Spleen (tissue), 11 donors: ENCODE results near the gene CDC25C. TPM values are rescaled to one million over a fixed set of nuclear protein-coding genes. Genes with fewer than 3 reads are reported as not detected.

Experiments
- DNase-seq: peaks from one replicate; pipeline ENCODE4 v3.0.0-alpha.2; 2020
- H3K27ac ChIP-seq, 8 donors: fragments of 200-600 bp; sonication (generic) in 7 of 8; 1 replicate in 4 of 8; 2 replicates in 4 of 8; pipeline versions ENCODE4 v1.5.0 to v1.8.0; 2016 to 2021; ENCODE audit warnings: inconsistent platforms in 4 of 8, mild to moderate bottlenecking in 4 of 8, moderate library complexity in 1 of 8
- H3K27me3 ChIP-seq, 7 donors: fragments of 200-600 bp; sonication (generic) in 6 of 7; replicated peaks in 1 of 7; 1 replicate in 4 of 7; 2 replicates in 3 of 7; pipeline versions ENCODE4 v1.5.0 to v1.8.0; 2016 to 2021; ENCODE audit warnings: inconsistent platforms in 3 of 7, mild to moderate bottlenecking in 1 of 7
- H3K36me3 ChIP-seq, 6 donors: fragments of 200-600 bp; sonication (generic) in 5 of 6; 1 replicate in 4 of 6; 2 replicates in 2 of 6; pipeline versions ENCODE4 v1.5.0 to v1.8.0; 2016 to 2021; ENCODE audit warnings: inconsistent platforms in 2 of 6
- H3K4me1 ChIP-seq, 6 donors: fragments of 200-600 bp; sonication (generic) in 5 of 6; 1 replicate in 3 of 6; 2 replicates in 3 of 6; pipeline versions ENCODE4 v1.5.0 to v1.8.0; 2016 to 2021; ENCODE audit warnings: inconsistent platforms in 3 of 6
- H3K4me3 ChIP-seq, 8 donors: fragments of 200-600 bp; sonication (generic) in 7 of 8; 1 replicate in 4 of 8; 2 replicates in 4 of 8; pipeline versions ENCODE4 v1.5.0 to v1.8.0; 2016 to 2021; ENCODE audit warnings: inconsistent platforms in 4 of 8, mild to moderate bottlenecking in 4 of 8, moderate library complexity in 2 of 8
- H3K9me3 ChIP-seq, 8 donors: fragments of 200-600 bp; sonication (generic) in 7 of 8; 1 replicate in 4 of 8; 2 replicates in 4 of 8; pipeline versions ENCODE4 v1.5.0 to v1.8.0; 2016 to 2021; ENCODE audit warnings: inconsistent platforms in 4 of 8
- CTCF ChIP-seq, 11 experiments: fragments of 200-600 bp in 7 of 11; fragments of 450-650 bp in 4 of 11; sonication (generic) in 4 of 11; IDR thresholded peaks in 8 of 11; conservative IDR thresholded peaks in 3 of 11; 1 replicate in 7 of 11; 2 replicates in 4 of 11; pipeline versions ENCODE4 v1.4.0 to v1.8.0; 2016 to 2021; ENCODE audit warnings: antibody characterized with exemption in 11 of 11, inconsistent platforms in 4 of 11, mild to moderate bottlenecking in 1 of 11
- POLR2A ChIP-seq, 3 donors: fragments of 450-650 bp; IDR thresholded peaks; one replicate each; pipeline ENCODE4 v1.5.1; 2017; ENCODE audit warnings: antibody characterized with exemption in 3 of 3, mild to moderate bottlenecking in 1 of 3
- POLR2AphosphoS5 ChIP-seq, 3 donors: sonication (generic); formaldehyde crosslinking; IDR thresholded peaks; one replicate each; pipeline ENCODE4 v1.5.1; 2017; ENCODE audit warnings: antibody characterized with exemption in 3 of 3
- WGBS, 5 donors: extraction: QIAGEN DNeasy Blood & Tissue Kit in 3 of 5; methylation state at CpG; one replicate each; pipeline versions ENCODE4 v1.1.5 to v1.1.7; 2013 to 2018; 5-methylcytosine and 5-hydroxymethylcytosine counted together
- intact Hi-C: fragments of 100-400 bp; cut with DNase I; formaldehyde crosslinking; loops from one replicate; pipeline ENCODE4 v1.15.0; 2023; ENCODE audit warnings: low total_unique reads
- polyA plus RNA-seq, 3 donors: library from polyadenylated mRNA; stranded (reverse); fragments of 200-250 nt; gene quantifications; one replicate each; pipeline ENCODE4 v1.2.1, GENCODE V29; 2013
- total RNA-seq, 7 donors: library from RNA; depleted of rRNA in 3 of 7; stranded (reverse); fragments of >200 nt in 3 of 7; fragmentation: NEBNext Ultra II Directional in 4 of 7; extraction: Animal tissue kit (Norgen Biotek cat#: 25700) in 4 of 7; gene quantifications; one replicate each; pipeline versions ENCODE4 v1.1.0 to v1.2.1, GENCODE V29; 2016 to 2021
- donor health status: healthy with polysubstance abuse.
- donor health status: DM: no; HTN: no; CAD: no; lungs with moderate emphysema.
- donor health status: DM: no; HTN: no; CAD: no.
- donor health status: Bipolar disorder and iron deficiency.
- donor health status: healthy.
- donor health status: DM: no; HTN: no; CAD: no.
- donor health status: DM: yes; HTN: yes; CAD: no.

CDC25C gene
- total and polyA plus RNA-seq, 10 donors: 0.25 to 6.0 (median 0.83) TPM

DNA sequence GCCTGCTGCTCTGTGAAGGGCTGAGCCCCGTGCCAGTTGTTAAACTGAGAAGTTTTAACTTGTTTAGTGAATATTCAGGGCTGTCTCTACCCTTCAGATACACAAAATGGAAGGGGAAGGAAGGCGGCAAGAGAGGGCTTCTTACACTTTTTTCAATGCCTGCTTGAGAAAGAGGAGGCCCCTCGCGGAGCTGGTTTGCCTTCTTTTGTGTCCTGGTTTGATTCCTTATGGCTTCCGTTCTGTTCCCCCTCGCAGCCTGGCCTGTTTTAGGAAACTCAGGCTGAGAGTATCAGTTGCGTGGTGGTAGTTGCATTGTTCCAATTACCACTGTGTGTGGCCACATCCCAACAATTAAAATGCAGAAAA, 7.5 kb upstream of the CDC25C start:
- peak overlapping the region; percentile 90 to 98 (median 96) for H3K27ac ChIP-seq
- intact Hi-C loops: no loop called here
- no peaks in the 10 kb centered on the region for H3K27me3 ChIP-seq
- DNase-seq: no peak
- H3K36me3 ChIP-seq: peaks cover 0 to 34% (median 23%) of the 10 kb centered on the region in 6 donors
- no peaks in the 10 kb centered on the region for H3K9me3 ChIP-seq
- 8 to 17% (median 10%) methylated on average over 7 of the region's 7 CpGs for WGBS, 5 donors
- TF ChIP-seq POLR2AphosphoS5 (IDR thresholded peaks at IDR 0.05) (no peak), POLR2A (IDR thresholded peaks at IDR 0.05) (no peak), CTCF (IDR thresholded peaks at IDR 0.05 in 8 of 11, conservative IDR thresholded peaks at IDR 0.05 in 3 of 11) (no peak)
- peaks cover 15 to 65% (median 35%) of the 10 kb centered on the region in 6 donors for H3K4me1 ChIP-seq
- peak overlapping the region; percentile 71 to 94 (median 88) for H3K4me3 ChIP-seq

DNA sequence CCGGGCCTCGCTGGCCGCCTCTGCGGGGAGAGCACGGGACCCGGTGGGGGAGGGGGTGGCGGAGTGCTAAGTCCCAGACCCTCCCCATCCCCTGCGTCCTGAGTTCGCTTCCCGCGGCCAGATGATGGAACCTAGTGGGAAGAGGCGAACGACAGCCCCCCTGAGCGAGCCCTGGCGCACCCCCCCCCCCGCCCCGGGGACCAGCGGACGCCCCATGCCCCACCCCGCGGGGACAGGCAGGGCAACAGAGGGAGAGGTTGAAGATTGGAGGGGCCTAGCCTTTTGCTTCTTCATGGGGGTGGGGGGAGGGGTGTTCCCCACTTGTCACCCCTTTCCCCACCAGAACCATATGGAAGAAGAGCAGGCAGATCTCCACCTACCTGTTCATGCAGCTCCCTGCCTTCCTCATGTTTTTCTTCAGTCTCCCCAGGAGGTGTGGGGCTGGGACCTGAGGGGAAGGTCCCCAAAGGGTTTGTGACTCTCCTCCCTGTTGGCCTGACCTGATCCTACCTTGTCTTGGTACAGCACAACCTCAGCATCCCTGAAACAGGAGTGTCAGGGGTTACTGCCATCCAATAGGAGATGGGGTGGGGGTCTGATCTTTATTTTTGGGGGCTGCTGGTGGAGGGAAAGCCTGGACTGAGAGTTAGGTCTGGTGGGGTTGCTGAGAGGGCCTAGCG, 6.9 kb upstream of the CDC25C start:
- H3K36me3 ChIP-seq: peaks cover 0 to 29% (median 19%) of the 10 kb centered on the region in 6 donors
- no peaks in the 10 kb centered on the region for H3K27me3 ChIP-seq
- TF ChIP-seq POLR2AphosphoS5 (IDR thresholded peaks at IDR 0.05) (no peak), POLR2A (IDR thresholded peaks at IDR 0.05) (no peak)
- H3K27ac ChIP-seq: peak overlapping the region; percentile 90 to 98 (median 96)
- no peak for DNase-seq
- no peaks in the 10 kb centered on the region for H3K9me3 ChIP-seq
- 0 to 4% (median 1%) methylated on average over 4 to 22 of the region's 22 CpGs for WGBS, 5 donors
- intact Hi-C loops: no loop called here
- H3K4me3 ChIP-seq: peak overlapping the region; percentile 71 to 94 (median 88)
- peaks cover 15 to 60% (median 35%) of the 10 kb centered on the region in 6 donors for H3K4me1 ChIP-seq

GRCh38 chr5:138337685-138338410, 6.2 kb upstream of the CDC25C start, which contains the start of gene FAM53C:
FAM53C (plus strand) TSS chr5:138338266; CDS start chr5:138341336, 3,070 bp downstream.
- Histone ChIP-seq H3K4me3 (peak within 1 kb of the TSS; percentile 71 to 94 (median 88)), H3K4me1 (peaks cover 15 to 55% (median 35%) of the 10 kb centered on the region in 6 donors), H3K9me3 (no peaks in the 10 kb centered on the region), H3K27ac (peak within 1 kb of the TSS; percentile 90 to 98 (median 96)), H3K36me3 (peaks cover 0 to 22% (median 12%) of the 10 kb centered on the region in 6 donors), H3K27me3 (no peaks in the 10 kb centered on the region)
- 0 to 1% (median 0%) methylated on average over 21 to 56 of the region's 56 CpGs for WGBS, 5 donors
- TF ChIP-seq POLR2AphosphoS5 (IDR thresholded peaks at IDR 0.05): peak; percentile 99 to 100 (median 100)
- peak; percentile 98 to 99 (median 99) for TF ChIP-seq POLR2A (IDR thresholded peaks at IDR 0.05)
- peak in 5 of 11 experiments; percentile 16 to 40 (median 26) for TF ChIP-seq CTCF (IDR thresholded peaks at IDR 0.05 in 8 of 11, conservative IDR thresholded peaks at IDR 0.05 in 3 of 11)
- intact Hi-C loops: no loop called here
- DNase-seq: peak; percentile 99

GRCh38 chr5:138336952-138337684, 5.5 kb upstream of the CDC25C start:
- DNase-seq: no peak
- Histone ChIP-seq H3K9me3 (no peaks in the 10 kb centered on the region), H3K27me3 (no peaks in the 10 kb centered on the region), H3K4me3 (peak overlapping the region; percentile 71 to 94 (median 88)), H3K36me3 (peaks cover 0 to 15% (median 8%) of the 10 kb centered on the region in 6 donors), H3K27ac (peak overlapping the region; percentile 90 to 98 (median 96)), H3K4me1 (peaks cover 18 to 54% (median 39%) of the 10 kb centered on the region in 6 donors)
- WGBS, 5 donors: 18 to 23% (median 22%) methylated on average over 13 of the region's 13 CpGs
- intact Hi-C loops: no loop called here
- peak in 1 of 11 experiments; percentile 7 for TF ChIP-seq CTCF (IDR thresholded peaks at IDR 0.05 in 8 of 11, conservative IDR thresholded peaks at IDR 0.05 in 3 of 11)
- TF ChIP-seq POLR2A (IDR thresholded peaks at IDR 0.05): no peak
- no peak for TF ChIP-seq POLR2AphosphoS5 (IDR thresholded peaks at IDR 0.05)
